ENCODE measurements around the gene SORBS1.

DNA sequence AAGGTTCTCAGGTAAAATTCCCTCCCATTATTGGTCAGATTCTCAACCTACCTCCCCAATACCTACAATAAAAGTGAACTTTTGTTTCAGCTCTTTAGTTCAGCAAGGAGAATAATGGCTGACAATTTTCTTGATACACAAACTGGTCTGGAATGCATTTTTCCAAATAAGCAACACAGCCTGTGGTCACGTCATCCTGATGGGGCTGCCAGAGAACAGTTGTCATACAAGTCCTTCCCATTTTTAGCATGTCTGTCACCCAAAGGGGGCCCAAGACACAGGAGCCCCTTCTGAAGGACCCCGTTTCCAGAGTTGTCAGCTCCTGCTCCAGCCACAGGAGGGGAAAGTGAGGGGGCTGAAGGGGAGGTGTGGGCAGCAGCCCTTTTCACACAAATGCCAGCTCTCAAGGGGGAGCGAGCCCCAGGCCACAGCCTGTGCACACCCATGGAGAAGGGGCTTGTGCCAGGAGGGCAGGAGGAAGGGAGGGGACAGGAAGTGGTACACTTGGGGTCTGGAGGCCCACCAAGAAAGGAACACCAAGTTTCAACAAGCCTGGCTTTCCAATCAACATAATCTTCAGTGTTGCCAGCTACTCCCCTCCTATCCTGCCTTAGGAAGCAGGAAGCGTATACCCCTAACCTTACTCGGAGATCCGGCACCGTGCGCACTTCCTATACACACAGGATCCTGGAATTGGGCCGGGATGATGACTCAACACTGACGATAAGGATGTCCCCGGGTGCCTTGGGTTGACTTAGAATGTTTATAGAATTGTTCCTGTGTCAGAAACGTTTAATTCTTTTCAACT lies 227.0 kb downstream of the SORBS1 start:
- TF ChIP-seq, protein P1, sequence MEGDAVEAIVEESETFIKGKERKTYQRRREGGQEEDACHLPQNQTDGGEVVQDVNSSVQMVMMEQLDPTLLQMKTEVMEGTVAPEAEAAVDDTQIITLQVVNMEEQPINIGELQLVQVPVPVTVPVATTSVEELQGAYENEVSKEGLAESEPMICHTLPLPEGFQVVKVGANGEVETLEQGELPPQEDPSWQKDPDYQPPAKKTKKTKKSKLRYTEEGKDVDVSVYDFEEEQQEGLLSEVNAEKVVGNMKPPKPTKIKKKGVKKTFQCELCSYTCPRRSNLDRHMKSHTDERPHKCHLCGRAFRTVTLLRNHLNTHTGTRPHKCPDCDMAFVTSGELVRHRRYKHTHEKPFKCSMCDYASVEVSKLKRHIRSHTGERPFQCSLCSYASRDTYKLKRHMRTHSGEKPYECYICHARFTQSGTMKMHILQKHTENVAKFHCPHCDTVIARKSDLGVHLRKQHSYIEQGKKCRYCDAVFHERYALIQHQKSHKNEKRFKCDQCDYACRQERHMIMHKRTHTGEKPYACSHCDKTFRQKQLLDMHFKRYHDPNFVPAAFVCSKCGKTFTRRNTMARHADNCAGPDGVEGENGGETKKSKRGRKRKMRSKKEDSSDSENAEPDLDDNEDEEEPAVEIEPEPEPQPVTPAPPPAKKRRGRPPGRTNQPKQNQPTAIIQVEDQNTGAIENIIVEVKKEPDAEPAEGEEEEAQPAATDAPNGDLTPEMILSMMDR (IDR thresholded peaks at IDR 0.05): no peak
- TF ChIP-seq POLR2A (IDR thresholded peaks at IDR 0.05): no peak
